GM12864 (cell line): ENCODE data around the gene WHAMM.
"Not testable (repeated sequence)": the region's sequence is repeated elsewhere in the genome, so short reads cannot be mapped to it uniquely, and the experiment has no call there.

Experiments
- DNase-seq: peaks from one replicate; pipeline ENCODE4 v3.0.0-alpha.2; 2011; ENCODE audit warnings: low read depth
- H3K4me3 ChIP-seq: 2 replicates; pipeline ENCODE4 v1.5.1; 2011; ENCODE audit warnings: mild to moderate bottlenecking, low read depth, low read length, control low read depth
- TF ChIP-seq, protein P1 (sequence below): IDR thresholded peaks from 2 replicates; pipeline ENCODE4 v1.5.1; 2011; ENCODE audit warnings: low read depth, mild to moderate bottlenecking, moderate library complexity, low read length, control low read depth, inconsistent platforms; ENCODE audit errors: missing control alignments

WHAMM gene

GRCh38 chr15:82855286-82856100 lies 46.1 kb downstream of the WHAMM start:
- TF ChIP-seq, protein P1, sequence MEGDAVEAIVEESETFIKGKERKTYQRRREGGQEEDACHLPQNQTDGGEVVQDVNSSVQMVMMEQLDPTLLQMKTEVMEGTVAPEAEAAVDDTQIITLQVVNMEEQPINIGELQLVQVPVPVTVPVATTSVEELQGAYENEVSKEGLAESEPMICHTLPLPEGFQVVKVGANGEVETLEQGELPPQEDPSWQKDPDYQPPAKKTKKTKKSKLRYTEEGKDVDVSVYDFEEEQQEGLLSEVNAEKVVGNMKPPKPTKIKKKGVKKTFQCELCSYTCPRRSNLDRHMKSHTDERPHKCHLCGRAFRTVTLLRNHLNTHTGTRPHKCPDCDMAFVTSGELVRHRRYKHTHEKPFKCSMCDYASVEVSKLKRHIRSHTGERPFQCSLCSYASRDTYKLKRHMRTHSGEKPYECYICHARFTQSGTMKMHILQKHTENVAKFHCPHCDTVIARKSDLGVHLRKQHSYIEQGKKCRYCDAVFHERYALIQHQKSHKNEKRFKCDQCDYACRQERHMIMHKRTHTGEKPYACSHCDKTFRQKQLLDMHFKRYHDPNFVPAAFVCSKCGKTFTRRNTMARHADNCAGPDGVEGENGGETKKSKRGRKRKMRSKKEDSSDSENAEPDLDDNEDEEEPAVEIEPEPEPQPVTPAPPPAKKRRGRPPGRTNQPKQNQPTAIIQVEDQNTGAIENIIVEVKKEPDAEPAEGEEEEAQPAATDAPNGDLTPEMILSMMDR, result no peak
- no peak for DNase-seq
- H3K4me3 ChIP-seq, result no peak overlapping the region

DNA sequence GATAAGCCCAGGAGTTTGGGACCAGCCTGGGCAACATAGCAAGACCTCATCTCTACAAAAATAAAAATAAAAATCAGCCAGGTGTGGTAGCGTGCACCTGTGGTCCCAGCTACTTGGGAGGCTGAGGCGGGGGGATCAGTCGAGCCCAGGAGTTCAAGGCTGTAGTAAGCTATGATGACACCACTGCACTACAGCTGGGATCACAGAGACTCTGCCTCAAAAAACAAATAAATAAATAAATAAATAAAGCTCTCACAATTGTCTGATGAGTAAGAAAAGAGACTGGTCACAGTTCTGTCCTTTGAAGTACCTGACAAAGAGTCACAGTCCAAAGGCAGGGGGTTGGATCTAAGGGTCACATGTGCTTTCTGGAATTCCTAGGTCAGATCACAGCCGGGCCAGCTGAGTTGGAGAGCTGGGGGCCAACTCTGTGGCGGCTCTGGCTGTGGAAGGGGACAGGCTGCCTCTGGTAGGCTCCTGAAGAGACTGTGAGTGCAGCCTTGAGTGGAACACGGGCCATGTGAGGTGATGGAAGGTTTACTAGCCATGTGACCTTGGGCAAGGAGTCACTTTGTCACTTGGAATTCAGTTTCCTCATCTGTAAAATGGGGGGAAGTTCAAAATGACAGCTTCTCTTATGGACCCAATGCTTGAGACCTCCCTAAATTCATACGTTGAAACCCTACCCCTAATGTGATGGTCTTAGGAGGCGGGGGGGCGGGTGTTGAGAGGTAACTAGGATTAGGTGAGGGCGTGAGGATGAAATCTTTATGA lies 47.2 kb downstream of the WHAMM start:
- TF ChIP-seq, protein P1, result no peak
- no peak for DNase-seq
- no peak overlapping the region for H3K4me3 ChIP-seq

GRCh38 chr15:82858932-82859331 lies 49.5 kb downstream of the WHAMM start:
- TF ChIP-seq, protein P1, result no peak
- DNase-seq, result no peak
- no peak overlapping the region for H3K4me3 ChIP-seq

DNA sequence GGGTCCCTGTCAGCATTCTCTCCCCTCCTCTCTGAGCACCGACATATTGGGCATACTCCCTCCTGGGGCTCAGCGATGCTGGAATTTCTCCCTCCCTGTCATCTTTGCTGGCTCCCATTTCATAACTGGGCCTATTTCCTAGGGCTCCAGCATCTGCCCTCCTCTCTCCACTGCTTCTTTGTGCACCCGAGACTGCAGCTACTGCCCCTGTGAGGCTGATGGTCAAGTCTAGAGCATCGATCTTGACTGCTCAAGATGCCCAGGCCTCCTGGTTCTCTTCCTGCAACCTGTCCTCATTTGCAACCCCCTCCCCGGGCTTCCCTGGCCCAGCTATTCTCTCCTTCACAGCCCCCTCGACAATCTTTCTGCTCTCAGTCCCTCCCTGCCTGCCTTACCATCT lies 53.5 kb downstream of the WHAMM start:
- H3K4me3 ChIP-seq, result no peak overlapping the region
- TF ChIP-seq, protein P1, result no peak

GRCh38 chr15:82864967-82865366 lies 55.5 kb downstream of the WHAMM start:
- no peak overlapping the region for H3K4me3 ChIP-seq
- DNase-seq, result no peak
- TF ChIP-seq, protein P1, result no peak

More for the DNA sequence above, 53.5 kb downstream of the WHAMM start:
- no peak for DNase-seq

- DNase-seq, H3K4me3 ChIP-seq: not testable (repeated sequence)
These were observed 56.2 kb downstream of the WHAMM start for GRCh38 chr15:82865581-82865980.

GRCh38 chr15:82865981-82866380 lies 56.6 kb downstream of the WHAMM start:
- not testable (repeated sequence) for H3K4me3 ChIP-seq, DNase-seq
